Small intestine (tissue), 7 donors: Measurements from ENCODE around the gene C1QTNF12. TPM values are rescaled to one million over a fixed set of nuclear protein-coding genes. Genes with fewer than 3 reads are reported as not detected.

Experiments
- DNase-seq, 2 donors: peaks; one replicate each; pipeline versions ENCODE4 v3.0.0 to v3.0.0-alpha.2; 2013
- FAIRE-seq: peaks from 2 replicates; lab custom pipeline; 2012; peaks lifted over from hg19 to GRCh38; lab: Jason Lieb, UNC
- H3K27ac ChIP-seq, 3 donors: one replicate each; pipeline ENCODE4 v1.5.1; 2013; ENCODE audit warnings: low read length in 2 of 3, mild to moderate bottlenecking in 2 of 3, control low read depth in 1 of 3, inconsistent platforms in 1 of 3, low read depth in 1 of 3, moderate library complexity in 1 of 3
- H3K27me3 ChIP-seq, 3 donors: one replicate each; pipeline ENCODE4 v1.6.1; 2013; ENCODE audit warnings: low read length in 3 of 3, inconsistent platforms in 1 of 3; ENCODE audit not compliant: control insufficient read depth in 3 of 3, insufficient read depth in 3 of 3
- H3K36me3 ChIP-seq, 3 donors: one replicate each; pipeline ENCODE4 v1.6.1; 2013; ENCODE audit warnings: low read length in 3 of 3, inconsistent platforms in 1 of 3, low read depth in 1 of 3, mild to moderate bottlenecking in 1 of 3, moderate library complexity in 1 of 3; ENCODE audit not compliant: control insufficient read depth in 3 of 3, insufficient read depth in 2 of 3
- H3K4me1 ChIP-seq, 3 donors: one replicate each; pipeline ENCODE4 v1.6.1; 2013; ENCODE audit warnings: low read length in 2 of 3, inconsistent platforms in 1 of 3, low read depth in 1 of 3, mild to moderate bottlenecking in 1 of 3, moderate library complexity in 1 of 3; ENCODE audit not compliant: control insufficient read depth in 3 of 3, insufficient read depth in 2 of 3
- H3K4me3 ChIP-seq, 3 donors: one replicate each; pipeline ENCODE4 v1.5.1; 2013; ENCODE audit warnings: low read length in 3 of 3, control low read depth in 1 of 3, inconsistent platforms in 1 of 3, low read depth in 1 of 3, mild to moderate bottlenecking in 1 of 3, moderate library complexity in 1 of 3
- H3K9me3 ChIP-seq, 2 donors: one replicate each; pipeline ENCODE4 v1.6.1; 2013; ENCODE audit warnings: low read depth in 1 of 2, low read length in 1 of 2; ENCODE audit not compliant: control insufficient read depth in 2 of 2, insufficient read depth in 1 of 2
- WGBS, 3 donors: extraction: QIAGEN DNeasy Blood & Tissue Kit; methylation state at CpG; one replicate each; pipeline ENCODE4 v1.1.7; 2013; 5-methylcytosine and 5-hydroxymethylcytosine counted together
- polyA plus RNA-seq, 4 donors: library from polyadenylated mRNA; stranded (reverse) in 3 of 4; unstranded in 1 of 4; fragments of 200-250 nt in 3 of 4; fragments of 120-200 nt in 1 of 4; gene quantifications; one replicate each; pipeline versions ENCODE4 v1.2.1 to v1.2.3, GENCODE V29; 2013
- donor health status: healthy with polysubstance abuse.
- donor health status: control.
- donor health status: control.
- donor health status: Bipolar disorder and iron deficiency.
- donor health status: healthy.

C1QTNF12 gene
- polyA plus RNA-seq, 4 donors = 10.6 to 203 (median 98.5) TPM

DNA sequence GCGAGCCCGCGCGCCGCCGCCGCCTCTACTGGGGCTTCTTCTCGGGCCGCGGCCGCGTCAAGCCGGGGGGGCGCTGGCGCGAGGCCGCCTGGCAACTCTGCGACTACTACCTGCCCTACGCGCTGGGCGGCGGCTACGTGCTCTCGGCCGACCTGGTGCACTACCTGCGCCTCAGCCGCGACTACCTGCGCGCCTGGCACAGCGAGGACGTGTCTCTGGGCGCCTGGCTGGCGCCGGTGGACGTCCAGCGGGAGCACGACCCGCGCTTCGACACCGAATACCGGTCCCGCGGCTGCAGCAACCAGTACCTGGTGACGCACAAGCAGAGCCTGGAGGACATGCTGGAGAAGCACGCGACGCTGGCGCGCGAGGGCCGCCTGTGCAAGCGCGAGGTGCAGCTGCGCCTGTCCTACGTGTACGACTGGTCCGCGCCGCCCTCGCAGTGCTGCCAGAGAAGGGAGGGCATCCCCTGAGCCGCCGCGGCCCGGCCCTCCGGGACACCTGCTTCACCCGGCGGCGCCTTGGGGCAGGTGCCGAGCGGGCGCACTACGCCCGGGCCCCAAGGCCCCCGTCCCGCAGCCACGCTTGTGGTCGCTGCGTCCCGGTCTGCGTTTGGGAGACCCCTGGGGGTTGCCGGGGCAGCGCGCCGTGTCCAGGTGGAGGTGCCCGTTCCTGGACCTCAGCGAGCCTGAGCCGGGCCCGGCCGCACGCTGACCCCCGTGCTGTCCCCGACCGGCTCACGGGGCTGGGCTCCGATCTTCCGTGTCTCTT, 13.5 kb downstream of the C1QTNF12 start:
- 83 to 93% (median 90%) methylated on average over 78 to 98 of the region's 98 CpGs for whole genome bisulfite sequencing, 3 donors
- H3K27ac ChIP-seq = no peak overlapping the region
- FAIRE-seq (no peak), DNase-seq (no peak)
- H3K4me1 ChIP-seq = peaks cover 5 to 32% (median 9%) of the 10 kb centered on the region in 3 donors
- H3K27me3 ChIP-seq = peaks cover 0 to 9% (median 2%) of the 10 kb centered on the region in 3 donors
- peak overlapping the region in 1 of 3 donors; percentile 65 for H3K4me3 ChIP-seq
- peaks cover 4 to 52% (median 7%) of the 10 kb centered on the region in 3 donors for H3K36me3 ChIP-seq
- peaks cover 0 to 13% of the 10 kb centered on the region in 2 donors for H3K9me3 ChIP-seq

- WGBS, 3 donors = 7 to 29% (median 16%) methylated on average over 40 to 100 of the region's 100 CpGs
- Histone ChIP-seq H3K27ac (peak within 1 kb of the TSS; percentile 87 to 97 (median 94)), H3K4me3 (peak within 1 kb of the TSS; percentile 81 to 91 (median 90)), H3K36me3 (peaks cover 9 to 58% (median 14%) of the 10 kb centered on the region in 3 donors), H3K4me1 (peaks cover 5 to 25% (median 7%) of the 10 kb centered on the region in 3 donors), H3K9me3 (peaks cover 0 to 13% of the 10 kb centered on the region in 2 donors), H3K27me3 (peaks cover 0 to 2% (median 0%) of the 10 kb centered on the region in 3 donors)
- no peak for DNase-seq
- FAIRE-seq = no peak
These were observed 14.2 kb downstream of the C1QTNF12 start, which contains the start of gene B3GALT6 for GRCh38 chr1:1232208-1232795. Gene B3GALT6 (plus strand): TSS chr1:1232237. CDS start chr1:1232279, 42 bp downstream.

- H3K4me3 ChIP-seq = peak within 1 kb of the TSS; percentile 81 to 91 (median 90)
- peaks cover 10 to 65% (median 14%) of the 10 kb centered on the region in 3 donors for H3K36me3 ChIP-seq
- 0% methylated on average over 73 to 99 of the region's 99 CpGs for WGBS, 3 donors
- H3K27me3 ChIP-seq = no peaks in the 10 kb centered on the region
- H3K4me1 ChIP-seq = peaks cover 5 to 18% (median 7%) of the 10 kb centered on the region in 3 donors
- DNase-seq (peak; percentile 96 to 99), FAIRE-seq (no peak)
- peaks cover 0 to 13% of the 10 kb centered on the region in 2 donors for H3K9me3 ChIP-seq
- peak within 1 kb of the TSS; percentile 87 to 97 (median 94) for H3K27ac ChIP-seq
These were observed 14.9 kb downstream of the C1QTNF12 start, which contains the start of gene SDF4 for GRCh38 chr1:1231400-1232207. Gene SDF4 (minus strand): TSS chr1:1232001. CDS start chr1:1228772, 3,229 bp downstream.

DNA sequence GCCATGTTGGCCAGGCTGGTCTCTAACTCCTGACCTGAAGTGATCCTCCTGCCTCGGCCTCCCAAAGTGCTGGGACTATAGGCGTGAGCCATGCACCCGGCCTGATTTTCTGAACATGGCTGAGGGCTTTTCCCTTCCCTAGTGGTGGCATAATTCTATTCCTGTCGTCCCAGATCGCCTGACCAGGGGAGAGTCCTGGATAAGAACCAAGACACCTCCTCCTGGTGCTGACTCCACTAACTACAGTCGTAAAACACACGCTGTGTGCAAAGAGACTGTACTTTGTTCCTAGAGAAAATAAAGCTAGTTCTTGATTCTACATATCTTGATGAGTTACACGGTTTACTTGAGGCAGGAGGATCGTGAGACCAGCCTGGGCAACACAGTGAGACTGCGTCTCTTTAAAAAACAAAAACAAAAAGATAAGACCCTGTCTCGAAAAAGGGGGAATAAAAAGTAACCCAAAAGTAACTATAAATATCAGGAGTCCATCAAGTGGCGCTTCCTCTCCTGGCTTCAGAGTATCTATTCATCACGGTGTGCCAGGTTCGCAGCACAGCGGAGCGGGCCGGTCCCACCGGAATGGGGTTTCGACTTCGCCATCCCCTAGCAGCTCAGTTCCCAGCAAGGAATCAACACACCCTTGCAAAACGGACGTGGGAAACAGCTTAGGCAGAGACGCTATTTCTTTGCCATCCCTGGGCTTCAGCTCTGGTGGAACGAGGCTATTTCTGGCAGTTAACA, 15.7 kb downstream of the C1QTNF12 start:
- Histone ChIP-seq H3K9me3 (peaks cover 0 to 13% of the 10 kb centered on the region in 2 donors), H3K27ac (peak overlapping the region; percentile 87 to 97 (median 94)), H3K4me3 (peak overlapping the region; percentile 81 to 91 (median 90)), H3K36me3 (peaks cover 10 to 70% (median 14%) of the 10 kb centered on the region in 3 donors), H3K4me1 (peaks cover 5 to 12% (median 7%) of the 10 kb centered on the region in 3 donors), H3K27me3 (no peaks in the 10 kb centered on the region)
- peak; percentile 86 to 94 for DNase-seq
- 5 to 11% (median 6%) methylated on average over 24 of the region's 24 CpGs for WGBS, 3 donors
- FAIRE-seq = no peak

GRCh38 chr1:1229770-1230169, 16.8 kb downstream of the C1QTNF12 start:
- Histone ChIP-seq H3K4me1 (peaks cover 5 to 12% (median 7%) of the 10 kb centered on the region in 3 donors), H3K27ac (no peak overlapping the region), H3K4me3 (peak overlapping the region in 2 of 3 donors; percentile 81 to 90), H3K36me3 (peaks cover 10 to 70% (median 14%) of the 10 kb centered on the region in 3 donors), H3K27me3 (no peaks in the 10 kb centered on the region), H3K9me3 (peaks cover 0 to 13% of the 10 kb centered on the region in 2 donors)
- WGBS, 3 donors = 86 to 89% (median 88%) methylated on average over 19 of the region's 19 CpGs
- FAIRE-seq = no peak
- DNase-seq = no peak

GRCh38 chr1:1228596-1229321, 17.8 kb downstream of the C1QTNF12 start:
- Histone ChIP-seq H3K4me1 (peaks cover 5 to 9% (median 7%) of the 10 kb centered on the region in 3 donors), H3K36me3 (peaks cover 14 to 70% (median 17%) of the 10 kb centered on the region in 3 donors), H3K9me3 (peaks cover 0 to 9% of the 10 kb centered on the region in 2 donors), H3K27me3 (no peaks in the 10 kb centered on the region), H3K4me3 (no peak overlapping the region), H3K27ac (no peak overlapping the region)
- 82 to 91% (median 89%) methylated on average over 27 to 28 of the region's 28 CpGs for WGBS, 3 donors
- no peak for FAIRE-seq
- no peak for DNase-seq

DNA sequence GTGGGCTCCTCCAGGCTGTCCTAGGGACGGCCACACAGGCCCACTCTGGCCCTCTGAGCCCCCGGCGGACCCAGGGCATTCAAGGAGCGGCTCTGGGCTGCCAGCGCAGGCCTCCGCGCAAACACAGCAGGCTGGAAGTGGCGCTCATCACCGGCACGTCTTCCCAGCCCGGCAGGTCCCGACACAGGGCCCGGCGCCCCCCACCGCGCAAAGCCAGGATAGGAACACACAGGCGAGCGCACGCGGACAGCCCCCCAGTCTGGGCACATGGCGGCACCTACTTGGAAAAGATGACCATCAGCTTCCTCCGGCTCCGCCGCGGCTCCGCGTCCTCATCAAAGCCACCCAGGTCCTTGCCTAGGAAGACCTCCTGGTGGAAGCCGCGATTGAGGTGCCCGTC, 18.3 kb downstream of the C1QTNF12 start:
- DNase-seq (no peak), FAIRE-seq (no peak)
- H3K36me3 ChIP-seq = peaks cover 19 to 69% (median 20%) of the 10 kb centered on the region in 3 donors
- peaks cover 5 to 9% (median 7%) of the 10 kb centered on the region in 3 donors for H3K4me1 ChIP-seq
- H3K4me3 ChIP-seq = no peak overlapping the region
- no peak overlapping the region for H3K27ac ChIP-seq
- H3K27me3 ChIP-seq = no peaks in the 10 kb centered on the region
- peaks cover 0 to 5% of the 10 kb centered on the region in 2 donors for H3K9me3 ChIP-seq
- 92 to 99% (median 98%) methylated on average over 11 to 30 of the region's 30 CpGs for WGBS, 3 donors
